ENCODE measurements around the gene ACTG1.

- no peak for TF ChIP-seq CTCF (IDR thresholded peaks at IDR 0.05 in 4 of 5, conservative IDR thresholded peaks at IDR 0.05 in 1 of 5)
- TF ChIP-seq POLR2A (IDR thresholded peaks at IDR 0.05): no peak
Observed at GRCh38 chr17:81483085-81483861, 29.3 kb downstream of the ACTG1 start.
